ENCODE results near the gene ALG14.

GRCh38 chr1:95017775-95018174 lies 55.0 kb downstream of the ALG14 start:
- no peak for TF ChIP-seq EP300 (IDR thresholded peaks at IDR 0.05; ENCODE audit: borderline replicate concordance in 1 of 2, low read depth in 1 of 2, low read length in 1 of 2)
- no peak for TF ChIP-seq CTCF (IDR thresholded peaks at IDR 0.05)
- no peak for TF ChIP-seq REST (IDR thresholded peaks at IDR 0.05; ENCODE audit: low read depth, low read length)
- no peak for TF ChIP-seq FOSL2 (IDR thresholded peaks at IDR 0.05; ENCODE audit: borderline replicate concordance, low read depth)
- TF ChIP-seq ELF1 (IDR thresholded peaks at IDR 0.05) = no peak
- no peak for TF ChIP-seq YY1 (IDR thresholded peaks at IDR 0.05; ENCODE audit: low read depth)
- TF ChIP-seq, protein P1, sequence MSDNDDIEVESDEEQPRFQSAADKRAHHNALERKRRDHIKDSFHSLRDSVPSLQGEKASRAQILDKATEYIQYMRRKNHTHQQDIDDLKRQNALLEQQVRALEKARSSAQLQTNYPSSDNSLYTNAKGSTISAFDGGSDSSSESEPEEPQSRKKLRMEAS (IDR thresholded peaks at IDR 0.05; ENCODE audit: low read depth) = no peak
- no peak for TF ChIP-seq EZH2phosphoT487 (IDR thresholded peaks at IDR 0.05; ENCODE audit: borderline replicate concordance, low read depth)
- TF ChIP-seq FOXJ3 (CRISPR knock-in tag; IDR thresholded peaks at IDR 0.05) = no peak
- TF ChIP-seq NRF1 (IDR thresholded peaks at IDR 0.05; ENCODE audit: low read depth, low read length) = no peak
- no peak for TF ChIP-seq SIN3A (IDR thresholded peaks at IDR 0.05; ENCODE audit: borderline replicate concordance, low read depth, low read length)

Measured in SK-N-SH (cell line).